ENCODE results near the gene PCDHGA5.
"Not testable (repeated sequence)": the region's sequence is repeated elsewhere in the genome, so short reads cannot be mapped to it uniquely, and the experiment has no call there.

PCDHGA5 gene

DNA sequence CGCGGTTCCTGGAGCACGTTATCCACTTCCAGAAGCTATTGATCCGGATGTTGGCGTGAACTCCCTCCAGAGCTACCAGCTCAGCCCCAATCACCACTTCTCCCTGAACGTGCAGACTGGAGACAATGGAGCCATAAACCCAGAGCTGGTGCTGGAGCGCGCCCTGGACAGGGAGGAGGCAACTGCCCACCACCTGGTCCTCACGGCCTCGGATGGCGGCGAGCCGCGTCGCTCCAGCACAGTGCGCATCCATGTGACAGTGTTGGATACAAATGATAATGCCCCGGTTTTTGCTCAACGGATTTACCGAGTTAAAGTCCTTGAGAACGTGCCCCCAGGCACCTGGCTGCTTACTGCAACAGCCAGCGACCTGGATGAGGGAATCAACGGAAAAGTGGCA is 39.4 kb downstream of the PCDHGA5 start:
- TF ChIP-seq CTCF (conservative IDR thresholded peaks at IDR 0.05; ENCODE audit: low read length): no peak
- no peak for DNase-seq (ENCODE audit: low read depth)
- H3K4me3 ChIP-seq (ENCODE audit: low read length): no peak overlapping the region

- peak; percentile 59 for TF ChIP-seq CTCF (conservative IDR thresholded peaks at IDR 0.05; ENCODE audit: low read length)
- peak within 1 kb of the TSS; percentile 45 for H3K4me3 ChIP-seq (ENCODE audit: low read length)
- peak; percentile 37 for DNase-seq (ENCODE audit: low read depth)
These were observed 44.0 kb downstream of the PCDHGA5 start, which contains the start of gene PCDHGB6 for GRCh38 chr5:141407790-141408505. PCDHGB6 (plus strand) TSS chr5:141408021; CDS start chr5:141408203, 182 bp downstream.

DNA sequence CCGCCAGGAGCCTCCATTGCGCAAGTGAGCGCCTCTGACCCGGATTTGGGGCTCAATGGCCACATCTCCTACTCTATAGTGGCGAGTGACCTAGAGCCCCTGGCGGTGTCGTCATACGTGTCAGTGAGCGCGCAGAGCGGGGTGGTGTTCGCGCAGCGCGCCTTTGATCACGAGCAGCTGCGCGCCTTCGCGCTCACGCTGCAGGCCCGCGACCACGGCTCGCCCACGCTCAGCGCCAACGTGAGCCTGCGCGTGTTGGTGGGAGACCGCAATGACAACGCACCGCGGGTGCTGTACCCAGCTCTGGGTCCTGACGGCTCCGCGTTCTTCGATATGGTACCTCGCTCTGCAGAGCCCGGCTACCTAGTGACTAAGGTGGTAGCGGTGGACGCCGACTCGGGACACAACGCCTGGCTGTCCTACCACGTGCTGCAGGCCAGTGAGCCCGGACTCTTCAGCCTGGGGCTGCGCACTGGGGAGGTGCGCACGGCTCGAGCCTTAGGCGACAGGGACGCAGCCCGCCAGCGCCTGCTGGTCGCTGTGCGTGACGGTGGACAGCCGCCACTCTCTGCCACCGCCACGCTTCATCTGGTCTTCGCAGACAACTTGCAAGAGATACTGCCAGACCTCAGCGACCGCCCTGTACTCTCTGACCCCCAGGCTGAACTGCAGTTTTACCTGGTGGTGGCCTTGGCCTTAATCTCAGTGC is 45.8 kb downstream of the PCDHGA5 start:
- DNase-seq (ENCODE audit: low read depth): no peak
- H3K4me3 ChIP-seq (ENCODE audit: low read length): no peak overlapping the region
- TF ChIP-seq CTCF (conservative IDR thresholded peaks at IDR 0.05; ENCODE audit: low read length): no peak

- no peak for DNase-seq (ENCODE audit: low read depth)
- TF ChIP-seq CTCF (conservative IDR thresholded peaks at IDR 0.05; ENCODE audit: low read length): no peak
- no peak overlapping the region for H3K4me3 ChIP-seq (ENCODE audit: low read length)
These were observed 47.6 kb downstream of the PCDHGA5 start for GRCh38 chr5:141411575-141411974.

DNA sequence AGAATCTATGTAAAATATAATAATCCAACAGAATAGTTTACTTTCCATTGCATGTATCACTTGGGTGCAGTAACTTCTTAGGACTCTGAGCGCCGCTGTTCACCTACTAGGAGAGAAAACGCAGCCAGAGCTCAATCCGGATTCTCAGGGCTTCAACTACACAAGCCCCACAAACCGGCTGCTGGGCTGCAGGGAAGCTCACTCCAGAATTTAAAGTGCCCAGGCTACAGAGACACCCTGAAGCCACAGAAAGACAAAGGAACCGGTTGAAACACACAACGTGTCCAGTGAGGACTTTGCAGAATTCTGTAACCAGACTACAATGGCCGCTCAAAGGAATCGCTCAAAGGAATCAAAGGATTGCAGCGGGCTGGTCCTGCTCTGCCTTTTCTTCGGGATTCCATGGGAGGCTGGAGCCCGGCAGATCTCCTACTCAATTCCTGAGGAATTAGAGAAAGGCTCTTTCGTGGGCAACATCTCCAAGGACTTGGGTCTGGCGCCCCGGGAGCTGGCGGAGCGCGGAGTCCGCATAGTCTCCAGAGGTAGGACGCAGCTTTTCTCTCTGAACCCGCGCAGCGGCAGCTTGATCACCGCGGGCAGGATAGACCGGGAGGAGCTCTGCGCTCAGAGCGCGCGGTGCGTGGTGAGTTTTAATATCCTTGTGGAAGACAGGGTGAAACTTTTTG is 49.0 kb downstream of the PCDHGA5 start, which contains the start of gene PCDHGA10:
Gene PCDHGA10, plus strand, starts transcription at position 134 of the 686 bp plus-strand sequence. Its CDS starts 189 bp downstream, at position 323.
- peak; percentile 78 for DNase-seq (ENCODE audit: low read depth)
- peak within 1 kb of the TSS; percentile 67 for H3K4me3 ChIP-seq (ENCODE audit: low read length)
- peak; percentile 82 for TF ChIP-seq CTCF (conservative IDR thresholded peaks at IDR 0.05; ENCODE audit: low read length)

GRCh38 chr5:141413540-141414069 is 49.6 kb downstream of the PCDHGA5 start:
- DNase-seq (ENCODE audit: low read depth): no peak
- H3K4me3 ChIP-seq (ENCODE audit: low read length): peak overlapping the region; percentile 67
- no peak for TF ChIP-seq CTCF (conservative IDR thresholded peaks at IDR 0.05; ENCODE audit: low read length)

DNA sequence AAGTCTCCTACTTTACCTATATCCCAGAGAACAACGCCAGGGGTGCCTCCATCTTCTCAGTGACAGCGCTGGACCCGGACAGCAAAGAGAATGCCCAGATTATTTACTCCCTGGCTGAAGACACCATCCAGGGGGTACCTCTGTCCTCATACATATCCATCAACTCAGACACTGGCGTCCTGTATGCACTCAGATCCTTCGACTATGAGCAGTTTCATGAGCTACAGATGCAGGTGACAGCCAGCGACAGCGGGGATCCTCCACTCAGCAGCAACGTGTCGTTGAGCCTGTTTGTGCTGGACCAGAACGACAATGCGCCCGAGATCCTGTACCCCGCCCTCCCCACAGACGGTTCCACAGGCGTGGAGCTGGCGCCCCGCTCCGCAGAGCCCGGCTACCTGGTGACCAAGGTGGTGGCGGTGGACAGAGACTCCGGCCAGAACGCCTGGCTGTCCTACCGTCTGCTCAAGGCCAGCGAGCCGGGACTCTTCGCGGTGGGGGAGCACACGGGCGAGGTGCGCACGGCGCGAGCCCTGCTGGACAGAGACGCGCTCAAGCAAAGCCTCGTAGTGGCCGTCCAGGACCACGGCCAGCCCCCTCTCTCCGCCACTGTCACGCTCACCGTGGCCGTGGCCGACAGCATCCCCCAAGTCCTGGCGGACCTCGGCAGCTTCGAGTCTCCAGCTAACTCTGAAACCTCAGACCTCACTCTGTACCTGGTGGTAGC is 50.7 kb downstream of the PCDHGA5 start:
- not testable (repeated sequence) for DNase-seq (ENCODE audit: low read depth); H3K4me3 ChIP-seq (ENCODE audit: low read length)

GRCh38 chr5:141415275-141415618 is 51.3 kb downstream of the PCDHGA5 start:
- not testable (repeated sequence) for DNase-seq (ENCODE audit: low read depth); H3K4me3 ChIP-seq (ENCODE audit: low read length)

All from AG10803 (cell line).